AG04450 (cell line): ENCODE measurements around the gene RNF220. TPM values are rescaled to one million over a fixed set of nuclear protein-coding genes. Genes with fewer than 3 reads are reported as not detected.
"Not testable (repeated sequence)": the region's sequence is repeated elsewhere in the genome, so short reads cannot be mapped to it uniquely, and the experiment has no call there.

Experiments used
- CTCF ChIA-PET: fragments of 300-600, 350-600 bp; formaldehyde crosslinking; extraction: SDS; loops from one replicate; lab custom pipeline; 2022; ENCODE audit warnings: antibody characterized with exemption, inconsistent platforms; lab: Charles Lee
- POLR2A ChIA-PET: fragments of 350-600 bp; formaldehyde crosslinking; extraction: SDS; loops from one replicate; lab custom pipeline; 2021; ENCODE audit warnings: antibody characterized with exemption, inconsistent platforms; lab: Yijun Ruan, JAX
- DNase-seq: peaks from one replicate; pipeline ENCODE4 v3.0.0-alpha.2; 2011; ENCODE audit warnings: low read depth, low spot score
- H3K27ac ChIP-seq: one replicate; pipeline ENCODE4 v1.5.1; 2012; ENCODE audit warnings: low read depth, low read length, control low read depth
- H3K27me3 ChIP-seq: one replicate; pipeline ENCODE4 v1.6.0; 2012; ENCODE audit warnings: low read length; ENCODE audit not compliant: control insufficient read depth, insufficient read depth
- H3K4me3 ChIP-seq: 2 replicates; pipeline ENCODE4 v1.5.1; 2011; ENCODE audit warnings: mild to moderate bottlenecking, low read depth, low read length, control low read depth
- H3K9me3 ChIP-seq: 2 replicates; pipeline ENCODE4 v1.5.1; 2012; ENCODE audit warnings: low read length; ENCODE audit not compliant: control insufficient read depth, insufficient read depth
- polyA plus RNA-seq: library from polyadenylated mRNA; depleted of rRNA; stranded (reverse); fragments of >200 nt; gene quantifications from 2 replicates; pipeline ENCODE4 v1.2.3, GENCODE V29; 2011
- TF ChIP-seq, protein P1 (sequence below): IDR thresholded peaks from 2 replicates; pipeline ENCODE4 v1.5.1; 2011; ENCODE audit warnings: low read depth, low read length, control low read depth, inconsistent platforms

Gene RNF220
- polyA plus RNA-seq, 1 experiment = 46.4 TPM

DNA sequence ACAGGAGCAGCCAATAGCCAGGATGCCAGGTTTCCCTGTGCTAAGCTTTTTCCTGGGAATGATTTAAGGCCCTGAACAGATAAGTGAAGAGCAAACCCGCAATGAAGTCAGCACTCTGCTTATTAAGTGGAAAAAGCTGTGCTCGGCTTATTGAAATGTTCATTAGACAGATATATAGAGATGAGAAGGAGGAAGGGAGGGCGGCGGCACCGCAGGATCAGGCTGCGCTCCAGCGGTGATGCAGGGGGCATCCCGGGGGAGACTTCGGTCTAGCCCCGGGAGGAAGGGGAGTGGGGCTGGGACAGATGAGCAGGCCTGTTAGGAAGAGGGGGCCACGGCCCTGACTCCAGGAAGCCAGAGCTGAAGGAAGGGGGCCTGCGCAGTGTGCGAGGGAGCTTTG lies 154.3 kb downstream of the RNF220 start:
- POLR2A ChIA-PET = no interaction called here
- DNase-seq = no peak
- Histone ChIP-seq H3K27me3 (peaks cover 49% of the 10 kb centered on the region), H3K9me3 (no peaks in the 10 kb centered on the region), H3K27ac (no peak overlapping the region), H3K4me3 (no peak overlapping the region)
- TF ChIP-seq, protein P1, sequence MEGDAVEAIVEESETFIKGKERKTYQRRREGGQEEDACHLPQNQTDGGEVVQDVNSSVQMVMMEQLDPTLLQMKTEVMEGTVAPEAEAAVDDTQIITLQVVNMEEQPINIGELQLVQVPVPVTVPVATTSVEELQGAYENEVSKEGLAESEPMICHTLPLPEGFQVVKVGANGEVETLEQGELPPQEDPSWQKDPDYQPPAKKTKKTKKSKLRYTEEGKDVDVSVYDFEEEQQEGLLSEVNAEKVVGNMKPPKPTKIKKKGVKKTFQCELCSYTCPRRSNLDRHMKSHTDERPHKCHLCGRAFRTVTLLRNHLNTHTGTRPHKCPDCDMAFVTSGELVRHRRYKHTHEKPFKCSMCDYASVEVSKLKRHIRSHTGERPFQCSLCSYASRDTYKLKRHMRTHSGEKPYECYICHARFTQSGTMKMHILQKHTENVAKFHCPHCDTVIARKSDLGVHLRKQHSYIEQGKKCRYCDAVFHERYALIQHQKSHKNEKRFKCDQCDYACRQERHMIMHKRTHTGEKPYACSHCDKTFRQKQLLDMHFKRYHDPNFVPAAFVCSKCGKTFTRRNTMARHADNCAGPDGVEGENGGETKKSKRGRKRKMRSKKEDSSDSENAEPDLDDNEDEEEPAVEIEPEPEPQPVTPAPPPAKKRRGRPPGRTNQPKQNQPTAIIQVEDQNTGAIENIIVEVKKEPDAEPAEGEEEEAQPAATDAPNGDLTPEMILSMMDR = no peak
- CTCF ChIA-PET = interaction anchor here (0.8 kb wide), 1 partner anchor 36 kb away, joined by 5 read pairs; no protein-coding TSS in a partner anchor

DNA sequence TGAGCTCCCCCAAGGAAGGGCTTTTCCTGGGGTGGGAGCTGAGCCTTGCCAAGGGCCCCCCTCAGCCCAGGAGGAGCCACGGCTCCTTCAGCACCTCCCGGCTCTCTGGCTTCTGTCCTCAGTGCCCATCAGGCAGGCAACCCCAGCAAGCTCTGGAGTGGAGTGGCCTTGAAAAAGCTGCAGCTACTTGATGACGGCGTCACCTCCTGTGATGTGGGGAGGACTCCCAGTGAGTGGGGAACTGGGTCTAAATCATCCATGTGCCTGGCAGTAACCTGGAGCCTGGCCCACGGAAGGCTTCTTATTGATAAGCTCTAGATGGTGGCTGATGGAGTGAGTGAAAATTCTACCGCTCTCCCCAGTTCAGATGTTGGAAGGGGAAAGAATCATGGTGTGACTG lies 154.9 kb downstream of the RNF220 start:
- POLR2A ChIA-PET = no interaction called here
- TF ChIP-seq, protein P1 = no peak
- H3K9me3 ChIP-seq = no peaks in the 10 kb centered on the region
- no peak overlapping the region for H3K4me3 ChIP-seq
- H3K27me3 ChIP-seq = peaks cover 46% of the 10 kb centered on the region
- CTCF ChIA-PET = interaction anchor here (0.8 kb wide), 1 partner anchor 35 kb away, joined by 5 read pairs; no protein-coding TSS in a partner anchor
- DNase-seq = no peak
- H3K27ac ChIP-seq = no peak overlapping the region

DNA sequence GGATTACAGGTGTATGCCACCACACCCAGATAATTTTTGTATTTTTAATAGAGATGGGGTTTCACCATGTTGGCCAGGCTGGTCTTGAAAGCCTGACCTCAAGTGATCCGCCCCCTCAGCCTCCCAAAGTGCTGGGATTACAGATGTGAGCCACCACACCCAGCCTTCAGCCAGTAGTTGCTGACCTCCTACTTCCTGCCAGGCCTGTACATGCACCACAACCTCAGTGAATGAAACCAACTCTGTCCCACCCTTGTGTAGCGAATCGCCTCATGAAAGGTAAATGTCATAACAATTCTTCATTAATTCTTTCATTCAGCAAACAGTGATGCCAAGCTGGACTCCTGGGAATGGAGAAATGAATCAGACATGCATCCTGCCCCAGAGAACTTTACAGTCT lies 155.6 kb downstream of the RNF220 start:
- H3K4me3 ChIP-seq, H3K9me3 ChIP-seq, DNase-seq, POLR2A ChIA-PET, H3K27ac ChIP-seq: not testable (repeated sequence)
- CTCF ChIA-PET = interaction anchor here (0.6 kb wide), 1 partner anchor 184 kb away, joined by 3 read pairs; no protein-coding TSS in a partner anchor
- peaks cover 50% of the 10 kb centered on the region for H3K27me3 ChIP-seq

DNA sequence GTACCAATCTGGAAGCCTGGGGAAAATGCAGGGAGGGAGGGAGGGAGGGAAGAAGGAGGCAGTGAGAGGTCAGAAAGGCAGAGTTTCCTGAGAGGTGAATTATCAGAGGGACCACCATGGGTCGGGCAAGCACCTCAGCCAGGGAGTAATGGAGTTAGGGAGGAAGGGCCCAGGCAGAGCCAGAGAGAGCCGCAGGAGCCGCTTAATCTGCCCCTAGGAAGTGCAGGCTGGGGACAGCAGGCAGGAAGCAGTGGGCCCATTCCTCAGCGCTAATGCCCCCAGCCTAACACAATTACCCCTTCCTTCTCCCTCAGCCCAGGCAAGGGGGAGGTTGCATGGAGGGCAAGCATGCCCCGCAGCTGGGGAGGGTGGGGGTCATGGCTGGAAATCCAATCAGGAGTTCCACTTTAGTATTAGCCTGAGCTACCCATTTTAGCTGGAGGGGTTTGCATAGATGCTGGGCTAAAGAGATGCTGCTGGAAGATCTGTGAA lies 160.2 kb downstream of the RNF220 start:
- no peak for DNase-seq
- Histone ChIP-seq H3K9me3 (no peaks in the 10 kb centered on the region), H3K27me3 (peaks cover 66% of the 10 kb centered on the region), H3K4me3 (no peak overlapping the region), H3K27ac (no peak overlapping the region)
- TF ChIP-seq, protein P1 = no peak
- ChIA-PET CTCF (no interaction called here), POLR2A (no interaction called here)

DNA sequence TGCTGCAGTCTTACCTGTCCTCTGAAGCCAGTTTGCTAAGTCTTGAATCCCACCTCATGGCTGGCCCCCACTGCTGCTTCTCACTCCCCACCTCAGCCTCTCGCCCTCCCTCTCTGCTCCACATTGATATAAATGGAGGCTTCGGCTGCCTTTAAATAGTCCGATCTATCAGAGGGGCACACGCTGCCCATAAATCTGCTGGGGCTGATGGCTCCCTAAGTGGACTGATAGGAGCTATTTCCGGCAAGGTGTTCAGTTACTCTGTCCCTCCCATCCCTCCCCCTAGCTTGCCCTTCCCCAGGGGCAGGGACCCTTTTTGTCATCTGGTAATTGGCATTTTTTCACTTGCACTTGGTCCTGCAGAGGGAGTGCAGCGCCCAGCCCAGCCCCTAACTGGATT lies 160.8 kb downstream of the RNF220 start:
- POLR2A ChIA-PET = no interaction called here
- H3K4me3 ChIP-seq = no peak overlapping the region
- no peaks in the 10 kb centered on the region for H3K9me3 ChIP-seq
- H3K27ac ChIP-seq = no peak overlapping the region
- no peak for DNase-seq
- H3K27me3 ChIP-seq = peaks cover 67% of the 10 kb centered on the region
- TF ChIP-seq, protein P1 = no peak
- CTCF ChIA-PET = no interaction called here
